ENCODE measurements around the gene THSD4. TPM values are rescaled to one million over a fixed set of nuclear protein-coding genes. Genes with fewer than 3 reads are reported as not detected.
A peak's percentile ranks its signal among the peaks of the same experiment; 100 is the strongest.

The THSD4 gene
- total and polyA plus RNA-seq, 2 of the 4 experiments (the other 2 are of a cell fraction): 25.5 to 31.1 TPM

GRCh38 chr15:71658827-71659729, 543.8 kb downstream of the THSD4 start:
- no peak overlapping the region for H3K4ac ChIP-seq (ENCODE audit: low read depth, low read length)
- no peak overlapping the region for H4K8ac ChIP-seq (ENCODE audit: low read depth in 2 of 2, low read length in 2 of 2)
- intact Hi-C loops (cut with micrococcal nuclease) (loop anchor here (5.0 kb wide), 1 partner anchor 498 kb away; no protein-coding TSS in a partner anchor), in situ Hi-C loops (cut with MboI; ENCODE audit: low sequenced_read_pairs) (no loop called here), dilution Hi-C loops (cut with HindIII; ENCODE audit: low sequenced_read_pairs, unreplicated experiment) (no loop called here)
- no peak overlapping the region for H3K4me3 ChIP-seq (ENCODE audit: insufficient read depth, low read depth, low read length)
- H2AK9ac ChIP-seq (replicated peaks; ENCODE audit: low read depth, low read length, poor library complexity): no peak overlapping the region
- no peak overlapping the region for H3K18ac ChIP-seq (ENCODE audit: low read depth, low read length)
- H3K23ac ChIP-seq (ENCODE audit: low read depth, low read length): no peak overlapping the region
- H4K91ac ChIP-seq (ENCODE audit: insufficient read depth, low read depth, low read length): no peak overlapping the region
- H3K9me3 ChIP-seq (ENCODE audit: control insufficient read depth, insufficient read depth, low read length): no peaks in the 10 kb centered on the region
- ChIA-PET CTCF (interaction anchor here (0.6 kb wide), 1 partner anchor 114 kb away, joined by 3 read pairs; no protein-coding TSS in a partner anchor), POLR2A (ENCODE audit: unreplicated experiment) (no interaction called here)
- H3K4me1 ChIP-seq (ENCODE audit: control insufficient read depth, insufficient read depth, low read length): peaks cover 2% of the 10 kb centered on the region
- H3K9me1 ChIP-seq (ENCODE audit: insufficient read depth, low read length): no peaks in the 10 kb centered on the region; the same call in 1 of the 2 replicates
- H2BK120ac ChIP-seq (ENCODE audit: low read depth, low read length): no peak overlapping the region
- no peak overlapping the region for H2AFZ ChIP-seq (replicated peaks; ENCODE audit: low read length, poor library complexity)
- 100% methylated on average over 1 of the region's 2 CpGs; no CpG with 5 or more reads in 1 of the 2 experiments for WGBS, 2 experiments (ENCODE audit: extremely low coverage in 2 of 2, insufficient read length in 1 of 2)
- no peaks in the 10 kb centered on the region for H4K20me1 ChIP-seq (ENCODE audit: insufficient read depth, low read length)
- no peak overlapping the region for H3K4me2 ChIP-seq (ENCODE audit: low read depth, low read length)
- no peak for TF ChIP-seq NFE2L2 (IDR thresholded peaks at IDR 0.05; ENCODE audit: low read depth, low read length)
- TF ChIP-seq CEBPB (IDR thresholded peaks at IDR 0.05; ENCODE audit: low read depth, low read length): peak; percentile 60
- no peak for TF ChIP-seq CHD1 (IDR thresholded peaks at IDR 0.05; ENCODE audit: low read depth, low read length)
- peaks cover 0 to 6% of the 10 kb centered on the region in 2 experiments; a peak in 1 of 4 replicates for H3K79me1 ChIP-seq (ENCODE audit: low read depth in 1 of 2, low read length in 2 of 2)
- H3K14ac ChIP-seq (replicated peaks; ENCODE audit: low read depth, low read length): no peak overlapping the region; the same call in 1 of the 2 replicates
- no peak overlapping the region for H3K9ac ChIP-seq (ENCODE audit: low read depth, low read length)
- H3K56ac ChIP-seq (ENCODE audit: extremely low read depth, insufficient read depth, low read length): no peak overlapping the region
- no peak overlapping the region for H3K27ac ChIP-seq (ENCODE audit: insufficient read depth, low read length)
- H2BK20ac ChIP-seq (ENCODE audit: low read depth, low read length): 0 out of 2 replicates have a peak overlapping the region, but pooled peaks have one; percentile 5
- H2BK15ac ChIP-seq (ENCODE audit: low read depth, low read length): no peak overlapping the region
- no peaks in the 10 kb centered on the region for H3K27me3 ChIP-seq (ENCODE audit: control insufficient read depth, insufficient read depth, low read length)
- ATAC-seq (ENCODE audit: low read depth) (no peak), DNase-seq (no peak)
- H4K5ac ChIP-seq (ENCODE audit: low read depth, low read length): no peak overlapping the region
- H3K36me3 ChIP-seq (ENCODE audit: control insufficient read depth, insufficient read depth, low read length): peaks cover 9% of the 10 kb centered on the region
- peak overlapping the region; percentile 20; the same call in 1 of the 2 replicates for H2AK5ac ChIP-seq (ENCODE audit: low read depth, low read length)
- H2BK5ac ChIP-seq (ENCODE audit: low read depth, low read length, poor library complexity, severe bottlenecking): no peak overlapping the region
- BruUV-seq (replicated peaks): no TSS peak

Measured in IMR-90 (cell line).